Upper lobe of right lung (tissue), 1 donor: ENCODE data around the gene SHC2. TPM values are rescaled to one million over a fixed set of nuclear protein-coding genes. Genes with fewer than 3 reads are reported as not detected.

Source experiments
- ATAC-seq: fragments of 200-7000 bp; cut with Tn5 transposase; one replicate; pipeline ENCODE4 v1.9.1; 2020; ENCODE audit warnings: mild to moderate bottlenecking, moderate library complexity
- DNase-seq: peaks from one replicate; pipeline ENCODE4 v3.0.0-alpha.2; 2020
- H3K27ac ChIP-seq: fragments of 200-600 bp; one replicate; pipeline ENCODE4 v1.8.0; 2022
- H3K27me3 ChIP-seq: fragments of 200-600 bp; one replicate; pipeline ENCODE4 v1.8.0; 2022; ENCODE audit warnings: mild to moderate bottlenecking
- H3K36me3 ChIP-seq: fragments of 200-600 bp; one replicate; pipeline ENCODE4 v1.8.0; 2022
- H3K4me1 ChIP-seq: fragments of 200-600 bp; one replicate; pipeline ENCODE4 v1.8.0; 2022
- H3K4me3 ChIP-seq: fragments of 200-600 bp; one replicate; pipeline ENCODE4 v1.8.0; 2022; ENCODE audit warnings: mild to moderate bottlenecking
- H3K9me3 ChIP-seq: fragments of 200-600 bp; one replicate; pipeline ENCODE4 v1.8.0; 2022
- CTCF ChIP-seq: fragments of 200-600 bp; IDR thresholded peaks from one replicate; pipeline ENCODE4 v1.8.0; 2022; ENCODE audit warnings: antibody characterized with exemption
- intact Hi-C: fragments of 100-400 bp; cut with DNase I; formaldehyde crosslinking; loops from one replicate; pipeline ENCODE4 v1.11.0; 2022
- total RNA-seq: library from RNA; stranded (reverse); fragmentation: NEBNext Ultra II Directional; extraction: Animal tissue kit (Norgen Biotek cat#: 25700); gene quantifications from one replicate; pipeline ENCODE4 v1.2.1, GENCODE V29; 2021
- donor health status: DM: no; HTN: yes; CAD: no; lungs with severe emphysema.

SHC2 gene
- total RNA-seq, 1 donor from 2014 or later: 37.8 TPM

GRCh38 chr19:447816-448560, 12.8 kb downstream of the SHC2 start:
- H3K36me3 ChIP-seq: no peaks in the 10 kb centered on the region
- no peak for TF ChIP-seq CTCF
- no peaks in the 10 kb centered on the region for H3K9me3 ChIP-seq
- peak; percentile 45 for ATAC-seq
- no peaks in the 10 kb centered on the region for H3K27me3 ChIP-seq
- DNase-seq: no peak
- no peak overlapping the region for H3K4me3 ChIP-seq
- intact Hi-C loops: no loop called here
- H3K4me1 ChIP-seq: no peaks in the 10 kb centered on the region
- no peak overlapping the region for H3K27ac ChIP-seq

- intact Hi-C loops: no loop called here
- H3K36me3 ChIP-seq: no peaks in the 10 kb centered on the region
- H3K4me3 ChIP-seq: no peak overlapping the region
- no peaks in the 10 kb centered on the region for H3K9me3 ChIP-seq
- H3K27me3 ChIP-seq: no peaks in the 10 kb centered on the region
- H3K27ac ChIP-seq: no peak overlapping the region
- DNase-seq (no peak), ATAC-seq (peak; percentile 34)
- no peak for TF ChIP-seq CTCF
- H3K4me1 ChIP-seq: no peaks in the 10 kb centered on the region
Measured at GRCh38 chr19:447064-447426, 13.8 kb downstream of the SHC2 start.

GRCh38 chr19:444677-445210, 16.1 kb downstream of the SHC2 start:
- H3K27me3 ChIP-seq: no peaks in the 10 kb centered on the region
- no peak overlapping the region for H3K4me3 ChIP-seq
- no peaks in the 10 kb centered on the region for H3K4me1 ChIP-seq
- intact Hi-C loops: no loop called here
- H3K9me3 ChIP-seq: no peaks in the 10 kb centered on the region
- no peak for ATAC-seq
- DNase-seq: no peak
- no peaks in the 10 kb centered on the region for H3K36me3 ChIP-seq
- TF ChIP-seq CTCF: no peak
- no peak overlapping the region for H3K27ac ChIP-seq

- Histone ChIP-seq H3K36me3 (no peaks in the 10 kb centered on the region), H3K27me3 (no peaks in the 10 kb centered on the region), H3K4me3 (no peak overlapping the region), H3K4me1 (no peaks in the 10 kb centered on the region), H3K27ac (no peak overlapping the region), H3K9me3 (no peaks in the 10 kb centered on the region)
- intact Hi-C loops: no loop called here
- DNase-seq: no peak
- TF ChIP-seq CTCF: no peak
- no peak for ATAC-seq
Measured at GRCh38 chr19:443005-443404, 17.8 kb downstream of the SHC2 start.

- Histone ChIP-seq H3K9me3 (no peaks in the 10 kb centered on the region), H3K36me3 (no peaks in the 10 kb centered on the region), H3K4me3 (no peak overlapping the region), H3K27ac (no peak overlapping the region), H3K4me1 (no peaks in the 10 kb centered on the region), H3K27me3 (no peaks in the 10 kb centered on the region)
- no peak for TF ChIP-seq CTCF
- intact Hi-C loops: no loop called here
- ATAC-seq (no peak), DNase-seq (no peak)
Measured at GRCh38 chr19:442085-442484, 18.7 kb downstream of the SHC2 start.
